Loucy (cell line): ENCODE results near the gene KIAA1549.

ENCODE experiments used
- H2AFZ ChIP-seq: fragments of 200-600 bp; sonication (generic); 2 replicates; pipeline ENCODE4 v1.6.0; 2016; ENCODE audit warnings: antibody characterized with exemption, mild to moderate bottlenecking, low read length, moderate library complexity
- H3F3A ChIP-seq: fragments of 200-600 bp; 2 replicates; pipeline ENCODE4 v1.6.0; 2016; ENCODE audit warnings: antibody characterized with exemption, low read depth, mild to moderate bottlenecking
- H3K27me3 ChIP-seq: fragments of 200-600 bp; sonication (generic); 2 replicates; pipeline ENCODE4 v1.6.1; 2014; ENCODE audit warnings: low read length, mild to moderate bottlenecking; ENCODE audit not compliant: insufficient read depth, poor library complexity, severe bottlenecking
- H3K36me3 ChIP-seq: fragments of 200-600 bp; sonication (generic); 2 replicates; pipeline ENCODE4 v1.6.1; 2016; ENCODE audit warnings: low read length; ENCODE audit not compliant: insufficient read depth
- H3K4me1 ChIP-seq: fragments of 200-600 bp; sonication (generic); 2 replicates; pipeline ENCODE4 v1.5.1; 2014; ENCODE audit warnings: low read length, mild to moderate bottlenecking; ENCODE audit not compliant: insufficient read depth, poor library complexity, severe bottlenecking
- H3K4me2 ChIP-seq: fragments of 200-600 bp; sonication (generic); 2 replicates; pipeline ENCODE4 v1.6.0; 2014; ENCODE audit warnings: antibody characterized with exemption, low read length, low read depth, mild to moderate bottlenecking; ENCODE audit not compliant: poor library complexity, severe bottlenecking
- H3K4me3 ChIP-seq: fragments of 200-600 bp; sonication (generic); 2 replicates; pipeline ENCODE4 v1.5.1; 2014; ENCODE audit warnings: low read length, mild to moderate bottlenecking, mixed read lengths; ENCODE audit not compliant: poor library complexity, severe bottlenecking
- H3K79me2 ChIP-seq: fragments of 200-600 bp; sonication (generic); 2 replicates; pipeline ENCODE4 v1.6.1; 2014; ENCODE audit warnings: low read length; ENCODE audit not compliant: insufficient read depth
- H3K9ac ChIP-seq: fragments of 200-600 bp; sonication (generic); 2 replicates; pipeline ENCODE4 v1.6.0; 2014; ENCODE audit warnings: mild to moderate bottlenecking, low read depth, low read length, moderate library complexity; ENCODE audit not compliant: poor library complexity, severe bottlenecking
- H3K9me2 ChIP-seq: fragments of 200-600 bp; sonication (generic); replicated peaks from 2 replicates; pipeline ENCODE4 v1.6.1; 2016; ENCODE audit warnings: low read depth, low read length, mixed read lengths
- H3K9me3 ChIP-seq: fragments of 200-600 bp; sonication (generic); 2 replicates; pipeline ENCODE4 v1.6.1; 2014; ENCODE audit warnings: mild to moderate bottlenecking, antibody characterized with exemption, low read length, low read depth; ENCODE audit not compliant: insufficient read depth
- H4K20me1 ChIP-seq: fragments of 200-600 bp; sonication (generic); 2 replicates; pipeline ENCODE4 v1.6.0; 2014; ENCODE audit warnings: antibody characterized with exemption, low read length, mild to moderate bottlenecking; ENCODE audit not compliant: insufficient read depth, poor library complexity, severe bottlenecking
- CTCF ChIP-seq: fragments of 200-600 bp; sonication (generic); conservative IDR thresholded peaks from 2 replicates; pipeline ENCODE4 v1.5.1; 2014; ENCODE audit warnings: mild to moderate bottlenecking, antibody characterized with exemption, low read length
- EZH2phosphoT487 ChIP-seq: fragments of 200-600 bp; IDR thresholded peaks from 2 replicates; pipeline ENCODE4 v1.6.1; 2018; ENCODE audit warnings: antibody characterized with exemption, mild to moderate bottlenecking, moderate library complexity, borderline replicate concordance

The KIAA1549 gene

DNA sequence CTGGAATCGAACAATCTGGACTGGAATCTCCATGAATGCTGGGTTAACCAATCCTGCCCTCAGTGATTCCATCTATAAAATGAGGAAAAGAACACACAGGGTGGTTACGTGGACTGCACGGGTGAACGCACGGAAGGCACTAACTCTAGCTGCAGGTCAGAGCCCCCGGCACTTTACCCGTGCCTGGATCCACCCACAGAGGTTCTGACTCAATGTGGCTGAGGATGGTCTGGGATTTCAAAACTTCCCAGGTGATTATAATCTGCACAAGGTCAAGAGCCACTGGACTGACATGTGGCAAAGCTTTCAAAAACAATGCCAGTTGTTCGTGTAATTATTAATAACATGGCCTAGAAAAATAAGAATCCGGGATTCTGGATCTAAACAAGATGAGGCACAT, 29.2 kb downstream of the KIAA1549 start:
- no peaks in the 10 kb centered on the region for H3K27me3 ChIP-seq
- no peaks in the 10 kb centered on the region for H3K9me2 ChIP-seq
- no peak overlapping the region for H3K4me3 ChIP-seq
- no peaks in the 10 kb centered on the region for H3F3A ChIP-seq
- H3K9me3 ChIP-seq: no peaks in the 10 kb centered on the region
- peaks cover 52% of the 10 kb centered on the region; the same call in 1 of the 2 replicates for H3K79me2 ChIP-seq
- H4K20me1 ChIP-seq: peaks cover 5% of the 10 kb centered on the region
- H2AFZ ChIP-seq: no peak overlapping the region
- no peak overlapping the region for H3K4me2 ChIP-seq
- H3K36me3 ChIP-seq: no peaks in the 10 kb centered on the region
- no peaks in the 10 kb centered on the region for H3K4me1 ChIP-seq
- TF ChIP-seq CTCF (no peak), EZH2phosphoT487 (no peak)
- H3K9ac ChIP-seq: no peak overlapping the region

DNA sequence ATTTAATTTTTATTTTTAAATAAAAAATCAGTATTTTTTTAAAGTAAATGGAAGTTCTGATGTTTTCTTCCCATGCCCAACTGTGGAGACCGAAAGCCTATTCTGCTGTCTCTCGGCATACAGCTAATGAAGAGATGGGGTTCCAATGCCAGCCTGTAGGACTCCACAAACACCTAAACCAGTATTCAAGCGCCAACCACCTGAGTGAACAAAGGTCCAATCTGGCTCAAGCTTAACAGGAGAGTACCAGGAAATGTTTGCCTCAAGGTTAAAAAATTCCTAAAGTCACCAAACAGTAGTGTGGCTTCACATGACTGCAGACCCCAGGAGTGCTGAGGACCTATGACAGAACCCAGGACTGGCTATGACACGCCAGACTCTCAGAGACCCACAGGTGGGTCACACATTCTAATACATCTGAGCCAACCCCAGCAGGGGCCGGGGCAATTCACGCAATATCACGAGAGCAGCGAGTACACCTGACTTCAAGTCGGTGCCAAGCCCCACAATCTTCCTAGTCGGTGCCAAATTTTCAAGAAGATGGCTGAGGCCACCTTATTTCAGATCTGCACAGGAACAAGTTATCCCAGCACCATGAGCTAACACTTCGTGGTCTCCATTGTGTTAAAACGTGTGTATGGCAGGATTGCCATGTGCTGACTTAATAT, 31.6 kb downstream of the KIAA1549 start:
- no peak overlapping the region for H2AFZ ChIP-seq
- peaks cover 59% of the 10 kb centered on the region; the same call in 1 of the 2 replicates for H3K79me2 ChIP-seq
- H3K4me3 ChIP-seq: no peak overlapping the region
- H3K36me3 ChIP-seq: no peaks in the 10 kb centered on the region
- H3F3A ChIP-seq: no peaks in the 10 kb centered on the region
- H3K4me1 ChIP-seq: peaks cover 15% of the 10 kb centered on the region
- H3K9ac ChIP-seq: no peak overlapping the region
- no peaks in the 10 kb centered on the region for H3K9me2 ChIP-seq
- TF ChIP-seq EZH2phosphoT487 (no peak), CTCF (no peak)
- H3K4me2 ChIP-seq: no peak overlapping the region
- H4K20me1 ChIP-seq: peaks cover 12% of the 10 kb centered on the region
- no peaks in the 10 kb centered on the region for H3K27me3 ChIP-seq
- H3K9me3 ChIP-seq: no peaks in the 10 kb centered on the region

- H4K20me1 ChIP-seq: peaks cover 12% of the 10 kb centered on the region
- H3K4me2 ChIP-seq: no peak overlapping the region
- H3K9ac ChIP-seq: no peak overlapping the region
- H3K79me2 ChIP-seq: peaks cover 54% of the 10 kb centered on the region; the same call in 1 of the 2 replicates
- peaks cover 15% of the 10 kb centered on the region for H3K4me1 ChIP-seq
- no peaks in the 10 kb centered on the region for H3K27me3 ChIP-seq
- H3K9me3 ChIP-seq: no peaks in the 10 kb centered on the region
- no peaks in the 10 kb centered on the region for H3K36me3 ChIP-seq
- no peaks in the 10 kb centered on the region for H3K9me2 ChIP-seq
- no peak for TF ChIP-seq CTCF
- no peak for TF ChIP-seq EZH2phosphoT487
- H2AFZ ChIP-seq: no peak overlapping the region
- H3K4me3 ChIP-seq: no peak overlapping the region
- no peaks in the 10 kb centered on the region for H3F3A ChIP-seq
These were observed 32.8 kb downstream of the KIAA1549 start for GRCh38 chr7:138948403-138948802.
